ENCODE data around the gene MVB12B.

The MVB12B gene

DNA sequence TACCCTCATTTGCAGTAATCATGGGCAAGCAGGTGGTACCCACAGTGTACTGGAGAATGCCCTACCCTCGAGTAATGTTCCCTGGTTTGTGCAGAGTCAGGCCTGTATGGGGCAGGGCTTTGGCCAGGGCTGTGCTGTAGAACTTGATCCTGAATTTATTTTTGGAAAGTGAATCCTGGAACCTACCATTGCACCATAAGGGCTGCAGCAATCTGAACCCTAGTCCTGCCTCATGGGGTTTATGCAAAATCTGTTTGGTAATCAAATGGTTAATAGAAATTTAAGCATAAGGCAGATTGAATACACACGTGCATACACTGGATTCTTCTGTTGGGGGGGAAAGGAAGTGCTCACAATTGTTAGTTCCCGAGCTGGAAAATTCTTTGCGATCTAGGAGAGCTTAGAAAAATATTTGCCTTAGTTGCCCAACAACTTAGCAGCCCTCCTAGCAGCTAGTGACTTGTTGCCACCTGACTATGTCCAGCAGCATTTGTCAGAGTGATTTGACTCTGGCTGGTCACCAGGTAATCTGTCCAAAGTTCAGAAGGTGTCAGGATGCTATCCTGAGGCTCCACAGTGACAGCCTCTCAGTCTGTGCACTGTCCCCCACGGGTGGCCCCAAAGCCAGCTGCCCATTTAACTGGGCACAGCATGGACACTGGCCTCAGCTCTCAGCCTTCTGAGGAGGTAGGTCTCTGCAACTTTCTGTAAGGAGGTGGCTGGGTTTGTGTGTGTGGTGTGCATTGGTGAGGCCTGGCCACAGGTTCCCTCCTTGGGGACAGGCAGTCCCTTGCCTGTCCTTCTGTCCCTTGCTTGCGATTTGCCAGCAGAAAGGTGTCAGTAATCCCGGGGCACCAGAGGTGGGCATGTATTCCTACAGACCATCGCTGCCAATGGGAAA, 8.3 kb downstream of the MVB12B start:
- TF ChIP-seq GATA2 (IDR thresholded peaks at IDR 0.05; ENCODE audit: low read depth, low read length) (no peak), GATA3 (IDR thresholded peaks at IDR 0.05; ENCODE audit: low read depth, low read length) (no peak)

- TF ChIP-seq GATA2 (IDR thresholded peaks at IDR 0.05; ENCODE audit: low read depth, low read length) = peak; percentile 35; the same call in 1 of the 2 replicates
- no peak for TF ChIP-seq GATA3 (IDR thresholded peaks at IDR 0.05; ENCODE audit: low read depth, low read length)
Observed at GRCh38 chr9:126335837-126336735, 9.5 kb downstream of the MVB12B start.

DNA sequence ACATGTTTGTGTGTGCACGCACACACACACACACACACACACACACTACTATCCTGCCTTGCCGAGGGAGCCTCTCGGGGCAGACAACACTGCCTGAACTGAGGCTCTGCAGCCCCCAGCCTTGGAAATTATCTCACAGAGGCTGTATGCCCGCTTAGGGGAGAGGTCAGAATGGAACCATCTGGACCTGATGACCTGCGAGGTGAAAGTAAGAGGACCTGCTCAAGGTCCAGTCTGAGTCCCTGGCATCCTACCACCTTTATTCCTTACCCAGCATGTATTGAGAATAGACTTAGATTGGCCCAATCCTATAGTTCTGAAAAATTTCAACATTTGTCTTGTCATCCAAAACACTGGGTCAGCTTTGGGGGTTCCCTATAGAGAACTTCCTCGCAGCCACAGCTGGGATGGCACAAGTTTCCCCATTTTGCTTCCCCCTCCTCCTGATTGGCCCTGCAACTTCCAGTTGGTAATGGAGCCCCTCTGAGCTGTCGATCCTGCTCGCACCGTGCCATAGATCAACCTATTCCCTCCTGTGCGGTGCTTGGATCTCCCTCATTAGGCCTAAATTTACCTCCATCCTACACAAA, 10.2 kb downstream of the MVB12B start:
- TF ChIP-seq GATA3 (IDR thresholded peaks at IDR 0.05; ENCODE audit: low read depth, low read length) = no peak
- TF ChIP-seq GATA2 (IDR thresholded peaks at IDR 0.05; ENCODE audit: low read depth, low read length) = no peak

GRCh38 chr9:126337729-126338372, 11.2 kb downstream of the MVB12B start:
- TF ChIP-seq GATA2 (IDR thresholded peaks at IDR 0.05; ENCODE audit: low read depth, low read length) = no peak
- no peak for TF ChIP-seq GATA3 (IDR thresholded peaks at IDR 0.05; ENCODE audit: low read depth, low read length)

- TF ChIP-seq GATA3 (IDR thresholded peaks at IDR 0.05; ENCODE audit: low read depth, low read length) (no peak), GATA2 (IDR thresholded peaks at IDR 0.05; ENCODE audit: low read depth, low read length) (no peak)
Observed at GRCh38 chr9:126338945-126339344, 12.3 kb downstream of the MVB12B start.

DNA sequence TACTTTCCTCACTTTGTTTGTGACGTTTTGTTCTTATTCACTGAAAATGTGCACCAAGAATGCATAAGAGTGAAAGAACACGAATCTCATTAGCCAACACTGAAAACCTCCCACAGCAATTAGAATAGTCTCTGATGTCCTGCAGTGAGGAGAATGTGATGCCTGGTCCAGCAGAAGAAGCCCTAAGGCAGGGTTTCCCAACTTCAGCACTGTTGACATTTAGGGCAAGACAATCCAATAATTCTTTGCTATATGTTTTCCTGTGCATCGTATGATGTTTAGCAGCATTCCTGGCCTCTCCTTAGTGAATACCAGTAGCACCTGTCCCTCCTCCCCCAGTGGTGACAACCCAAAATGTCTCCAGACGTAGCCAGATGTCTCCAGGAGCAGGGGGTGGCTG, 14.8 kb downstream of the MVB12B start:
- TF ChIP-seq GATA2 (IDR thresholded peaks at IDR 0.05; ENCODE audit: low read depth, low read length) = no peak
- no peak for TF ChIP-seq GATA3 (IDR thresholded peaks at IDR 0.05; ENCODE audit: low read depth, low read length)

DNA sequence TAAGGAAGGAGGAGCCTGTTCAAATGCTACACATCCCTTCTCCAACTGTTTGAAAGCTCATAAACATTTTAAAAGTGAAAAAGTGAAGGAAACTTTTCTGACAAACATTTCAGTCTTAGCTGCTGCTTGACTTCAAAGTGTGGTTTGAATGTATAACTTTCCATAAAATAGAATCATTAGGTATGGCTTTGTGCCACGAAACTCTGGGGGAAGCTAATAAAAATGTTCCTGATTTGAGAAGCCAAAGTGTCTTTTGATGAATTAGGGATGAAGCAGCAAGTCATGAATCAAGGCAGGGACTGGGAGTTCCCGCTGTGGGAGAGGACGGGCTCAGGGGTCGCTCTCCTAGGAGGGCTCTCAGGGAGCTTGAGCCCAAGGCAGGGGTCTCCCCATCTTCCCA, 15.3 kb downstream of the MVB12B start:
- TF ChIP-seq GATA2 (IDR thresholded peaks at IDR 0.05; ENCODE audit: low read depth, low read length) = no peak
- TF ChIP-seq GATA3 (IDR thresholded peaks at IDR 0.05; ENCODE audit: low read depth, low read length) = no peak

GRCh38 chr9:126342621-126343031, 16.0 kb downstream of the MVB12B start:
- TF ChIP-seq GATA2 (IDR thresholded peaks at IDR 0.05; ENCODE audit: low read depth, low read length) (no peak), GATA3 (IDR thresholded peaks at IDR 0.05; ENCODE audit: low read depth, low read length) (no peak)

DNA sequence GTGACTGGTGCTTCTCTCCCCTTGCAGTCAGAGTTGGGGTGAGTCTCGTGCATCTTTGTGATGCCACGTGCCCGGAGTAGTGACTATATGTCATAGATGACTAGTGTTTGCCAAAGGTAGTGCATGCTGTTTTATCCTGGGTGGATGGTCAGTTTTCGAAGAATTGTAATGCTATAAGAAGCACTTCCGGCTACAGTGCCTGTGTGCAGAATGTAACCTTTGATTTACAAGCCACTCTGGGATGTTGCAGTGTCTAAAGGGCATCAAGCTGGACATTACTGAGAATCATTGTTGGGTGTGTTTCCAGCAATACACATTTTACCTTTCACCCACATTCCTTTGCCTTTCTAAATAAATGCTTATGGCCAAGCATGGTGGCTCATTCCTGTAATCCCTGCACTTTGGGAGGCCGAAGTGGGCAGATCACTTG, 16.7 kb downstream of the MVB12B start:
- no peak for TF ChIP-seq GATA3 (IDR thresholded peaks at IDR 0.05; ENCODE audit: low read depth, low read length)

- no peak for TF ChIP-seq GATA3 (IDR thresholded peaks at IDR 0.05; ENCODE audit: low read depth, low read length)
- TF ChIP-seq GATA2 (IDR thresholded peaks at IDR 0.05; ENCODE audit: low read depth, low read length) = no peak
Observed at GRCh38 chr9:126346031-126346430, 19.4 kb downstream of the MVB12B start.

DNA sequence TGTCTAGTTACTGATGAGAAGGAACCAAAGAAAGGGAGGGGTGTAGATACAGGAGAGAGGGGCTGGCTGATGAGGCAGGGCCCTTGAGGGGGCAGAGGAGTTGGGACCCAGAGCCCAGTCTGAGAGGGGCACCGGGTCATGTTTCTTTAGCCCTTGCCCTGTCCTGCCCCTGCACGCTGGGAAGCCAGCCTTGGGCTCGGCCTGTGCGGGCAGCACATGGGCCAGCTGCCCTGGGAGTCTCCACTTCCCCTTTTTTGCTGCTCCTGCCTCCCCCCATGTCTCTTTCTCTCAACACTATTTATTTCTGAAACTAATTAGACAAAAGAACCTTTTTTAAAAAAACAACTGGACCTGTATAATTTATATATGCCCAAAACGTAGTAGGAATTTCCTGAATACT, 20.5 kb downstream of the MVB12B start:
- TF ChIP-seq GATA2 (IDR thresholded peaks at IDR 0.05; ENCODE audit: low read depth, low read length) (no peak), GATA3 (IDR thresholded peaks at IDR 0.05; ENCODE audit: low read depth, low read length) (no peak)

DNA sequence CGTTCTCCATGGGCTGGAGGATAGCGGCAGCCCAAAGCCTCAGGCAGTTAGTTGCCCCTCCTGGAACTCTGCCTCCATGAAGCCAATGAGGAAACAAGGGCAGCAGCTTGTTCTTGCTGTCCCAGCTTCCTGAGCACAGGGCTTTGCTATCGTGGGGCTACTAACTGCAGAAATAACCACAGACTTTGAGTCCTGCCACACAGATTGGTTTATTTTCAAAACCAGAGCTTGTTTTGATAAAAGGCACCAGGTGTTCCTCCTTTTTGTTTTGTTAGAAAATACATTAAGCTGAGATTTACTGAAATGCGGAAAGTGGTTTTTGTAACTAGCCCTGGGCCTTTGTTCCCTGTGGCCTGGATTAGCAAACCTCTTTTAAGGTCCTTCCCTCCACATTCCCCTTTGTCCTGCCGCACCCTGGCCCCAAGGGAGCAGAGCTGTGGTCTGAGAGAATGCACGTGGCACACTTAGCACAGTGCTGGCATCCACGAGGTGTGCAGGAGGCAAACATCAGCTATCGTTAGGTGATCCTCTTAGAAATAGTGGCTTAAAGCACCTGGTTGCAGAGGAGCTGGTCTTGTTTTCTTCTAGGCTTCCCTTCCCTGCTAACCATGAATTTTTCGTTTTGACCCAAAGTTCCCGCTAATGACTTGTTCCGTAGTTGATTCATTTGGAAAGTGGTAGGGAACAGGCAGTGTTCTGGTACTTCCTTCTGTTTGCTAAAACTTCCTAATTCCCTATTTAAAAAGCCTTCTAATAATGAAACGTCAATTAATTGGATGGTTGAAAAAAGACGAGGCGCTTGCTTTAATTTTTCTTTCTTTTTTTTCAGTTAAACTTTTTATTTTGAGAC, 21.5 kb downstream of the MVB12B start:
- TF ChIP-seq GATA3 (IDR thresholded peaks at IDR 0.05; ENCODE audit: low read depth, low read length) (no peak), GATA2 (IDR thresholded peaks at IDR 0.05; ENCODE audit: low read depth, low read length) (no peak)
